ENCODE data around the gene IKBIP.
"Not testable (repeated sequence)": the region's sequence is repeated elsewhere in the genome, so short reads cannot be mapped to it uniquely, and the experiment has no call there.

Gene IKBIP

GRCh38 chr12:98644712-98645571 is at the start of gene IKBIP, which contains the start of gene APAF1:
Gene IKBIP (minus strand): TSS chr12:98644788. CDS start chr12:98644701, 87 bp downstream.
Gene APAF1 (plus strand): TSS chr12:98645290. CDS start chr12:98648360, 3,070 bp downstream.
- peak; percentile 97 for DNase-seq

DNA sequence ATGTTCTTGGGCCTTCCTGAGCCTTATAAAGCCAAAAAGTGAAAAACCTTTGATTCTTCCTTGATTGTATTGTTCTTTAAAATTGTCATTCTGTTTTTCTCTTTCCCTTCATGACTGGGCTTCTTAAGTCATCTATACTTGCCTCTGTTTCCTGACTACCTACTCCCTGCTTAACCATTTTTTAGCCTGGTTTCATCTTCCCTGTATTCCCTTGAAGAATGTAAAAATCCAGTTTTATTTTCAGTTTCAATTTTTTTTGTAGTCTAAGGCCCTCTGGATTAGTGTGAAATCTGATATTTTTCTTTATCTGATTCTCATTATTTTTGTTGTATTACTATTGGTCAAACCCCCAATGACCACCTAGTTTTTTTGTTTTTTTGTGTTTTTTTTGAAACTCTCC is 46.8 kb upstream of the IKBIP start:
- DNase-seq, result no peak

DNA sequence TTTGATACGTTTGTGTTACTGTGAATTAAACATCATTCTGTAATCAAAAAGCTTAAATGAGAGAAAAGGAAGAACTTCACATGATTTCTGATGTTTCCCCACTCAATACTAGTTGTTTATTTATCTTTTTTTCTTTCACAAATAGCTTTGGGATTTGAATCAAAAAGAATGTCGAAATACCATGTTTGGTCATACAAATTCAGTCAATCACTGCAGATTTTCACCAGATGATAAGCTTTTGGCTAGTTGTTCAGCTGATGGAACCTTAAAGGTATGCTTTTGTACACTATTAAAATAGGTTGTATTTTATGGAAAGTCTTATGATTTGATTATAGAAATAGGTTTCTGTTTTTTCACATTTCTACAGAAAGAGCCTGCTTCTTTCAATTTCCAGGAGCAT is 42.0 kb upstream of the IKBIP start:
- no peak for DNase-seq

DNA sequence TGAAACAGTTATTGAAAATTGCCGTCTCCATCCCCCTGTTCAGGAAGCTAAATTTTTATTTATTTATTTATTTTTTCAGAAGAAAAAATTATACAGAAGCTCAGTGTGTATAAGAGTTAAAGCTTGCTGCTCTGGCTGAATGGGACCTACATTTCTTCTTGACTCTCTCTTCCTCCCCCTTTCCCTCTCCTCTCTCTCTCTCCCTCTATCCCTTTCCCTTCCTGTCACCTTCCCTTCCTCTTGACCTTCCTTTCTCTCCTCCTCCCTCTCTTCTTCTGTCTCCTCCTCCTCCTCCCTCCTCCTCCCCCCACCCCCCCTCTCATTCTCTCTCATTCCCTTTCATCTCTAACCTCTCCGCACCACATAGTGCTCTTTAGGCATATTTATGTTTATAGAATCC is 39.6 kb upstream of the IKBIP start:
- DNase-seq, result no peak

DNA sequence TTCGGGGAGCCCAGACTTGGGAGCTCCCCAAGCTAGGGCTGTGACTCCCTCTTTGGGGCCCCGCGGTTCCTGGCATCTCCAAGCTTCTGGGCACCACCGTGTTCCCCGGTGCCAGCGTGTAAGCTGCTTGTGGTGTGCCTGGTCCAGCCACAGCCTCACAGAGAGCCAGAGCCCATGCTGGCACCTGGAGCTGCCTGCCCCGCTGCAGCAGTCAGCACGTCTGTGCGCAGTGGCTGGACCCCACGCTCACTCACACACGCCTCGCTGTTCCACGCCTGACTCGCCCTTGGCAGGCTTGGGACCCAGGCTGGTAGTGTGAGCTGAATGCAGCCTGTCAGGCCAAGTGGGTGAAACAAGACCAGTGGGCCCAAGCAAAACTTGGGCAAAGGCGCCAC is 35.0 kb upstream of the IKBIP start:
- no peak for DNase-seq

DNA sequence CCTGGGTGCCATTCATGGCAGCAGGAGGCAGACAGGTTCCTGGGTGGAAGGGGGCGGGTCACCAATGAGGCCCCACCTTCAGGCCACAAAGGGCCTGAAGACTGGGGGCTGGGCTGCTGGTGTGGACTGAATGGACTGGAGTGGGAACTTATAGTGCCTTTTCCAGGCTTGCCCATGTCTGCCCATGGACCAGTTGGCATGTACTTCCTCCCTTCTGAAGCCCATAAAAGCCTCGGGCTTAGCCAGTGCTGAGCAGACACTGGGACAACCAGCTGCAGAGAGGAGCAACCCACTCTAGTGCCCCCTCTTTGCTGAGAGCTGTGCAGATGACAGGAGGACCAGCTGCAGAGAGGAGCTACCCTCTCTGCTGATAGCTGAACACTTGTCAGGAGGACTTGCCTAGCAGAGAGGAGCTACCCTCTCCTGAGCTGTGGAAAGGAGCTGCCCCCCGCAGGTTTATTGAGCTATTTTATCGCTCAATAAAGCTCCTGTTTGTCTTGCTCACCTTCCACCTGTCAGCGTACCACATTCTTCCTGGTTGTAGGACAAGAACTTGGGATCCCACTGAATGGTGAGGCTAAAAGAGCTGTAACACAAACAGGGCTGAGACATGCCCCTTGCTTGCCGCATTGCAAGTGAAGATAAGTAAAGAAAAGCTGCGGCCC is 34.5 kb upstream of the IKBIP start:
- no peak for DNase-seq

- no peak for DNase-seq
Observed at GRCh38 chr12:98678236-98678945, 33.8 kb upstream of the IKBIP start.

DNA sequence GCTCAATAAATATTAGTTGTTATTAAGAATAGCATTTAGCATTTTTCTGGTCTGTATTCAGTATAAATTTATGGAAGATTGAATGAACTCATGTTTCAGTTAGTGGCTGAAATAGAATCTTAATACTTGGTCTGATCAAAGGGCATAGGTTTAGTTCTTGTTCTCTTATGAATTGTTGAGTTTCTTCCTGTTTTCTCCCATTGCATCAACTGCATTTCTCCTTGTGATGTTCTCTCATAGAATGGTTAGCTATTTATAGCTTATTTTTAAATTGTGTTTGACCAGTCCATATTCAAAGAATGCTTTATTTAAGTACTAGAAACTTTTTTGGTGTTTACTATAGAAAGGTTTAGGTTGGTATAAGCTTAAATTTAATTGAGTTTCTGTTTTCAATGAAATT is 30.3 kb upstream of the IKBIP start:
- DNase-seq, result no peak

DNA sequence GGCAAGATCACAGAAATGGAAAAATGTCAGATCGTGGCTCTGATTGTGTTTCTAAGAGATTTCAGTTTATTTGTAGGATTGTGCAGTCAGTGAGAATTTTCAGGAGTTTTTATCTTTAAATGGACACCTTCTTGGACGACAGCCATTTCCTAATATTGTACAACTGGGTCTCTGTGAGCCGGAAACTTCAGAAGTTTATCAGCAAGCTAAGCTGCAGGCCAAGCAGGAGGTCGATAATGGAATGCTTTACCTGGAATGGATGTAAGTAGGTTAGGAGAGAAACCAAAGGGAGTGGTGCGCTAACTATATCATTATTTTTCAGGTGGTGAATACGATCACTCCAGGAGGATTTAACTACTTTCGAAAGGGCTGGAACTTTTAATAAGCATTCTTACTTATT is 26.9 kb upstream of the IKBIP start:
- no peak for DNase-seq

GRCh38 chr12:98669751-98670150 is 25.2 kb upstream of the IKBIP start:
- DNase-seq, result no peak

- DNase-seq, result no peak
Observed at GRCh38 chr12:98660521-98660920, 15.9 kb upstream of the IKBIP start.

DNA sequence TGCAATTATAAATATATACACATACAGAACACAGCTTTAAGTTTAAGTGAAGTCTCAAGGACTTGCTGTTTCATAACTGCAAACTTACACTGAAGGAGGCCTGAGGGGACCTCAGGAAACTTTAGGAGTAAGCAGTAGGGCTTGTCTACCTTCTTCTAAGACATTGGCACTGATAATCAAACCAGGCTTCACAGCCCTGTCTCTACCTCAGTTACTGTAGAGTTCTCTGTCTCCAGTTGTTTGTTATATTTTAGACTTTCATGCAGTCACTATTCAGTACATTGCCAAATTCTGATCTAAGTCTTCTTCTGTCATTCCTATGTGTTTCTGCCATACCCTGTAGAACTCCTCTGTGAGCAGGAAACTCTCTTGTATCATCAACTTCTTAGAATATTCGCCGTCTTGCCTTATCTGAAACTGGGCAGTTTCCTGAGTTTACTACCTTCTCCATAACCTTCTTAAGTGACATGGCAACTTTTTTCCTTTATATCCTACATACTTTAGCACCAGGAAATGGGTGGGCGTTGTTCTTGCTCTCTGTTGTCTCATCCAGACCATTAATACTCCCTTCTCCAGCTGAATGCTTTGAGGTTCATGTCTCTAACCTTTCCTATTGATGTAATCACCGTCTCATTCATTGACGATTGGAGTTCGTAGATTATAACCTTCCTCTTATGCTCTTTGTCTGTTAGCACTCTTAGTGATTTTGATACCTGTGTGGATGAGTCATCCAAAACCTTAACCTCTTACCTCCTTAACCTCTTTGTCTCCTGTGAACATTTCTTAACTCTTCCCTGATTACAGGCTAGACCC is 11.9 kb upstream of the IKBIP start:
- no peak for DNase-seq

DNA sequence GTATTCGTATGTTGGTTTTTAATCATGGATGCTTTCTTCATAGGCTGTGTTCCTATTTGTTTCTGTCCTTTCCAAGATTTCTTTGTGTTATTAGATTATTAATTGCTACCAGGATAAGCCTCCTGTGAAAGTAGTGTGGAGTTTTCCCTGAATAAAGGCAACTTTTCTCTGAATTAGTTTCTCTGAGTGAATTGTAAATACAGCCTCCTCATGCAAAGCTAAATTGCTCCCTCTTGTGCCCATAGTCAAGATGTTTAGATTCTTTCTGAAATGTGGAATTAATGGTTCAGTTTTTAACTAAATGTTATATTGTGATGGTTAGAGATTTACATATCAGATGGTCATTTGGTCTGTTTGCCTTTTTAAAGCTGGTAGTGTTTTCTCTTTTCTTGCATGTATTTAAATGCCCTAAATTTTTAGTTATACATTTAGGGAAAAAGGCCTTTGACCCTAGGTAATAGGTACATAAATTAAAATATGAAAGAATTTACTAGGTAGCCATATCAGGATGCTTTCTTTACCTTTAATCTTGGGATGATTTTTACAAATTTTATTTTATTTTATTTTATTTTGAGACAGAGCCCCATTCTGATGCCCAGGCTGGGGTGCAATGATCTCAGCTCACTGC is 9.4 kb upstream of the IKBIP start:
- peak; percentile 50 for DNase-seq

DNA sequence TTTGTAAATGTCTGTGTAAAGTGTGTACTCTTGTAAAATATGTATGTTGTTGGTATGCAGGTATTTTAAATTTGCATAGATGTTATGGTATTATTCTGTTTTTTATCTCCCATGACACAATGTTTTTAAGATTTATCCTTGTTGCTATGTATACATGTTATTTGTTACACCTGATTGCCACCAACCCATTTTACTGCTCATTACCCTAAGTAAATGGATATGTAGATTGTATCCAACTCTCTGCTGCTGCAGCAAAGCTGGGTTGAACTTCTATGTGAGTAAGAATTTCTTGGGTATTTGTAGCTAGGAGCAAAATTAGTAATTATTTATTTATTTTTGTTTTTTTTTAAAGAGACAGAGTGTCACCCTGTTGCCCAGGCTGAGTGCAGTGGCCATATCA is 6.7 kb upstream of the IKBIP start:
- no peak for DNase-seq

- DNase-seq, result peak; percentile 27
Observed at GRCh38 chr12:98646294-98647090, 1.9 kb upstream of the IKBIP start.

GRCh38 chr12:98645572-98646067 is 1.0 kb upstream of the IKBIP start:
- DNase-seq, result peak; percentile 26

DNA sequence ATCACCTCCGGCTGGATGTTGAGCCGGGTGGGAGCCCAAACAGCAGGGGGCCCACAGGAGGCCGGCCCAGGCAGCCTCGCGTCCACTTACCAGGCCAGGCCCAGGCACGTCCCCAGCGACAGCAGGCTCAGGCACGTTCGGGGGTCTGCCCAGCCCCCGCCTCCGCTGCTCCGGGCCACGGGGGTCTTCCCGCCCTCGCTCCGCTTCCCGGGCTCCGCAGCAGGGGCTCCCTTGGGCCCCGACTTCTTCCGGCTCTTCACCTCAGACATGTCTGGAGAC is 216 bp downstream of the IKBIP start:
- no peak for DNase-seq

GRCh38 chr12:98642801-98643200 is 1.8 kb downstream of the IKBIP start:
- not testable (repeated sequence) for DNase-seq

DNA sequence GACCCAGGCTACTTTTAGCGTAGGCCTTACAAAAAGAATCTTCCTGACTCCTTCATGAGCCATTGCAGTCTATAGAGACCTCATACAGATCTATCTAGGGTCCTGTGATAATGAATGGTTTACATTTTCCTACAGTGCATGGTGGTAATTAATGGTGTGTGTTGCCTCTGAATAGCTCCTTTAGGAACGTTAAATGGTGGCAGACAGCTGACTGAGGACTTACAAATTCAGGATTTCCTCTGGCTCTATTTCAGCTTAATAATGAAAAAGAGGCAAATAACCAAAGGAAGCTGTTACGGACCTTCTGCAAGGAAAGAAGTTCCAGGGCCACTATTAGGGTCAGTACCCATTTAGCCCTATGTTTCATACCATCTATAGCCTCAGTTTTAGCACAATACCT is 5.1 kb downstream of the IKBIP start:
- DNase-seq, result no peak

GRCh38 chr12:98638009-98638408 is 6.6 kb downstream of the IKBIP start:
- no peak for DNase-seq

DNA sequence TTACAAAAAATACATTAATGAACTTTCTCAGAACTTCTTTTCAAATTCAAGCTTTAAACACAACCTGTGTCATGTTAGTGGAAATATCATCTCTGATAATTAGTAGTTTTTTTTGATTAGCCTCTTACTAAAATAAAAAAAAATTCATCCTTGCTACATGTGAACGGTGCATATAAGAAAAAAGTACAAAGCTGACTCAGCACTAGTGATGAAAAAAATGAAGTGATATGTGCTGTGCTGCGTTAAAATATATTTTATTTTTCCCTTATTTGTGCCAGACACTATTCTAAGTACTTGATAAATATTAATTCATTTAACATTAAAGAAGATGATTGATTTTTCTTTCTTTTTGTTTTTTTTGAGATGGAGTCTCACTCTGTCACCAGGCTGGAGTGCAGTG is 7.5 kb downstream of the IKBIP start:
- DNase-seq, result no peak
